22Rv1 (cell line): ENCODE measurements around the gene NT5DC4.

Source experiments
- CTCF ChIP-seq: fragments of 450-650 bp; IDR thresholded peaks from 2 replicates; pipeline ENCODE4 v1.5.1; 2017; ENCODE audit warnings: mild to moderate bottlenecking
- ZFX ChIP-seq: fragments of 450-650 bp; IDR thresholded peaks from 2 replicates; pipeline ENCODE4 v1.6.1; 2017; ENCODE audit warnings: antibody characterized with exemption, borderline replicate concordance

GRCh38 chr2:112709703-112710102 is 11.1 kb upstream of the NT5DC4 start:
- no peak for TF ChIP-seq CTCF
- no peak for TF ChIP-seq ZFX
